SH-SY5Y (cell line): ENCODE data around the gene XKR8.

Experiments
- GATA2 ChIP-seq: IDR thresholded peaks from 2 replicates; pipeline ENCODE4 v1.6.1; 2011; ENCODE audit warnings: mild to moderate bottlenecking, low read depth, low read length
- GATA3 ChIP-seq: IDR thresholded peaks from 2 replicates; pipeline ENCODE4 v1.6.1; 2011; ENCODE audit warnings: low read depth, mild to moderate bottlenecking, low read length, moderate library complexity

- TF ChIP-seq GATA3 (no peak), GATA2 (no peak)
Observed at GRCh38 chr1:27967884-27968466, 8.2 kb downstream of the XKR8 start.
